Trophoblast cell (in vitro differentiated cells and primary cell): ENCODE measurements around the gene GOLPH3.

Experiments
- DNase-seq, 2 donors: peaks; one replicate each; pipeline ENCODE4 v3.0.0-alpha.2; 2016
- H2AFZ ChIP-seq: 2 replicates; pipeline ENCODE4 v1.6.1; 2013; ENCODE audit warnings: low read length, moderate library complexity, mild to moderate bottlenecking; ENCODE audit not compliant: insufficient read depth, poor library complexity
- H2AK5ac ChIP-seq: 2 replicates; pipeline ENCODE4 v1.6.1; 2013; ENCODE audit warnings: mild to moderate bottlenecking, low read length
- H2BK120ac ChIP-seq: 2 replicates; pipeline ENCODE4 v1.6.1; 2013; ENCODE audit warnings: low read length, mild to moderate bottlenecking, moderate library complexity; ENCODE audit not compliant: insufficient read depth, poor library complexity
- H2BK12ac ChIP-seq: 2 replicates; pipeline ENCODE4 v1.6.1; 2013; ENCODE audit warnings: mild to moderate bottlenecking, low read length, moderate library complexity
- H2BK5ac ChIP-seq: 2 replicates; pipeline ENCODE4 v1.6.1; 2013; ENCODE audit warnings: low read length, low read depth, moderate library complexity, mild to moderate bottlenecking; ENCODE audit not compliant: poor library complexity
- H3K14ac ChIP-seq: 2 replicates; pipeline ENCODE4 v1.6.1; 2013; ENCODE audit warnings: mild to moderate bottlenecking, low read length
- H3K18ac ChIP-seq: 2 replicates; pipeline ENCODE4 v1.6.1; 2013; ENCODE audit warnings: mild to moderate bottlenecking, low read length
- H3K23ac ChIP-seq: 2 replicates; pipeline ENCODE4 v1.6.1; 2013; ENCODE audit warnings: low read length
- H3K27ac ChIP-seq: 2 replicates; pipeline ENCODE4 v1.5.1; 2013; ENCODE audit warnings: low read depth, mild to moderate bottlenecking, inconsistent platforms, low read length, moderate library complexity
- H3K27me3 ChIP-seq: 2 replicates; pipeline ENCODE4 v1.6.1; 2013; ENCODE audit warnings: inconsistent platforms, mild to moderate bottlenecking, low read length, moderate library complexity; ENCODE audit not compliant: insufficient read depth
- H3K36me3 ChIP-seq, 2 experiments: 1 replicate in 1 of 2; 2 replicates in 1 of 2; pipeline ENCODE4 v1.6.1; 2013; ENCODE audit warnings: low read length in 2 of 2, mild to moderate bottlenecking in 2 of 2, moderate library complexity in 1 of 2; ENCODE audit not compliant: insufficient read depth in 2 of 2, control insufficient read depth in 1 of 2
- H3K4ac ChIP-seq: 2 replicates; pipeline ENCODE4 v1.6.1; 2013; ENCODE audit warnings: low read depth, mild to moderate bottlenecking, low read length, moderate library complexity
- H3K4me1 ChIP-seq, 2 experiments: 1 replicate in 1 of 2; 2 replicates in 1 of 2; pipeline ENCODE4 v1.6.1; 2013; ENCODE audit warnings: low read length in 2 of 2, mild to moderate bottlenecking in 2 of 2, moderate library complexity in 1 of 2; ENCODE audit not compliant: insufficient read depth in 2 of 2, control insufficient read depth in 1 of 2
- H3K4me2 ChIP-seq: 2 replicates; pipeline ENCODE4 v1.6.1; 2013; ENCODE audit warnings: inconsistent platforms, mild to moderate bottlenecking, low read length, moderate library complexity
- H3K4me3 ChIP-seq: 2 replicates; pipeline ENCODE4 v1.5.1; 2013; ENCODE audit warnings: mild to moderate bottlenecking, low read depth, low read length, inconsistent platforms
- H3K79me1 ChIP-seq: one replicate; pipeline ENCODE4 v1.6.1; 2013; ENCODE audit warnings: low read length
- H3K79me2 ChIP-seq: 2 replicates; pipeline ENCODE4 v1.6.1; 2013; ENCODE audit warnings: low read length, mild to moderate bottlenecking; ENCODE audit not compliant: control insufficient read depth, insufficient read depth, poor library complexity
- H3K9ac ChIP-seq: 2 replicates; pipeline ENCODE4 v1.6.1; 2013; ENCODE audit warnings: mild to moderate bottlenecking, low read length
- H3K9me3 ChIP-seq: 2 replicates; pipeline ENCODE4 v1.6.1; 2013; ENCODE audit warnings: low read depth, mild to moderate bottlenecking, control low read depth, inconsistent platforms, low read length; ENCODE audit not compliant: insufficient read depth
- H4K12ac ChIP-seq: 2 replicates; pipeline ENCODE4 v1.6.1; 2013; ENCODE audit warnings: low read depth, mild to moderate bottlenecking, low read length, moderate library complexity
- H4K8ac ChIP-seq: 2 replicates; pipeline ENCODE4 v1.6.1; 2013; ENCODE audit warnings: low read depth, mild to moderate bottlenecking, low read length, moderate library complexity
- H4K91ac ChIP-seq: one replicate; pipeline ENCODE4 v1.6.1; 2013; ENCODE audit warnings: low read depth, mild to moderate bottlenecking, low read length, moderate library complexity
- WGBS: extraction: QIAGEN DNeasy Blood & Tissue Kit; methylation state at CpG from one replicate; pipeline ENCODE4 v1.1.7; 2013; ENCODE audit warnings: missing lambda C conversion rate; ENCODE audit not compliant: insufficient read length, insufficient coverage; ENCODE audit errors: extremely low coverage; 5-methylcytosine and 5-hydroxymethylcytosine counted together

Gene GOLPH3

DNA sequence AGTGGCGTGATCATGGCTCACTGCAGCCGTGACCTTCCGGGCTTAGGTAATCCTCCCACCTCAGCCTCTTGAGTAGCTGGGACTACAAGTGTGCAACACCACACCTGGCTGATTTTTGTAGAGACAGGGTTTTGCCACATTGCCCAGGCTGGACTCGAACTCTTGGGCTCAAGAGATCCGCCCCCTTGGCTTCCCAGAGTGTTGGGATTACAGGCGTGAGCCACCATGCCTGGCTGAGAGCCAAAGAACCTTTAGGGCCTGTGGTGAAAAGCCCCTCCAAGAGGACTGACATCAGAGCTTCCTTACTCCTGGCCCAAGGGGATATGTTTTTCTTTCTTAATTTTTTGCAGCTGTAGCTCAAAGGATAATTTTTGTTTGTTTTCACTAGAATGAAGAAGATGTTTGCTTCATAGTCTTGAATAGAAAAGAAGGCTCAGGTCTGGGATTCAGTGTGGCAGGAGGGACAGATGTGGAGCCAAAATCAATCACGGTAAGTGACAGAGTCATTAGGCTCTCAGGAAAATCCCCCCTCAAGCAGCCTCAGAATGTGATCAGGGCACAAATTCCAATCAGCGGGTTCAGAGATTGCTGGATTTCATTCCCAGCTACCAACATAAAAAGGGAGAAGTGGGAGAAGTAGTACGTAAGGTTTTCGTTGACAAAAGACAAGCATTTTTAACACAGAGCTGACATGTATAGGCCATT lies 77.1 kb downstream of the GOLPH3 start:
- Histone ChIP-seq H4K91ac (no peak overlapping the region), H3K9me3 (no peaks in the 10 kb centered on the region), H3K18ac (no peak overlapping the region), H2AK5ac (no peak overlapping the region), H3K36me3 (peaks cover 30 to 40% of the 10 kb centered on the region in 2 experiments), H2BK5ac (no peak overlapping the region), H3K23ac (no peak overlapping the region), H2BK12ac (no peak overlapping the region), H3K79me2 (no peaks in the 10 kb centered on the region), H3K4me3 (no peak overlapping the region), H3K27ac (no peak overlapping the region), H4K8ac (no peak overlapping the region), H3K4ac (no peak overlapping the region), H4K12ac (no peak overlapping the region), H3K14ac (no peak overlapping the region), H2BK120ac (no peak overlapping the region), H3K4me2 (no peak overlapping the region), H3K79me1 (no peaks in the 10 kb centered on the region), H3K9ac (no peak overlapping the region), H2AFZ (no peak overlapping the region), H3K27me3 (no peaks in the 10 kb centered on the region), H3K4me1 (peaks cover 3 to 7% of the 10 kb centered on the region in 2 experiments)
- WGBS: no CpG with 5 or more reads among the region's 10 CpGs
- DNase-seq: no peak

DNA sequence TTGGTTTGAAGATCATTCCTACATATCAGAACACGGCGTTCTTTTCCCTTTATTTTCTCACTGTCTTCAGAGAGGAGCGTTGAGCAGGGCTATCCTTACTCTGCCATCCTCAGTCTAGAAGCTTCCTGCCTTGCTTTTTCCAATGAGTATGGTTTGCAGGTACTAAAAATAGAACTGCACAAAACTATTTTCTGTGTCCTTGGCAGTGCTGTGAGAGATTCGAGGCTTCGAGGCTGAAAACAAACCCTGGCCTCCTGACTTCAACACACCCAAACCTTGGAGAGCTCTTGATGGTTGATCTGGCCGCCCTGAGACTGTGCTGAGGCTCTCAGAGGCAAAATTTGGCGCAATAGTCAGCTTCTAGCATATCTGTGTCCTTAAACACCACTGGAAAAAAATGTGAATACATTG lies 78.9 kb downstream of the GOLPH3 start:
- Histone ChIP-seq H3K79me2 (no peaks in the 10 kb centered on the region), H3K27ac (no peak overlapping the region), H3K9ac (no peak overlapping the region), H3K14ac (no peak overlapping the region), H4K91ac (no peak overlapping the region), H2BK120ac (no peak overlapping the region), H3K4ac (no peak overlapping the region), H4K8ac (no peak overlapping the region), H2AK5ac (no peak overlapping the region), H3K9me3 (no peaks in the 10 kb centered on the region), H3K4me2 (no peak overlapping the region), H3K27me3 (no peaks in the 10 kb centered on the region), H2BK5ac (no peak overlapping the region), H2BK12ac (no peak overlapping the region), H3K4me1 (peaks cover 3 to 7% of the 10 kb centered on the region in 2 experiments), H2AFZ (no peak overlapping the region), H3K4me3 (no peak overlapping the region), H3K18ac (no peak overlapping the region), H3K79me1 (no peaks in the 10 kb centered on the region), H3K23ac (no peak overlapping the region), H3K36me3 (peaks cover 21 to 29% of the 10 kb centered on the region in 2 experiments), H4K12ac (no peak overlapping the region)
- WGBS: no CpG with 5 or more reads among the region's 7 CpGs
- peak; percentile 27 to 74 for DNase-seq

DNA sequence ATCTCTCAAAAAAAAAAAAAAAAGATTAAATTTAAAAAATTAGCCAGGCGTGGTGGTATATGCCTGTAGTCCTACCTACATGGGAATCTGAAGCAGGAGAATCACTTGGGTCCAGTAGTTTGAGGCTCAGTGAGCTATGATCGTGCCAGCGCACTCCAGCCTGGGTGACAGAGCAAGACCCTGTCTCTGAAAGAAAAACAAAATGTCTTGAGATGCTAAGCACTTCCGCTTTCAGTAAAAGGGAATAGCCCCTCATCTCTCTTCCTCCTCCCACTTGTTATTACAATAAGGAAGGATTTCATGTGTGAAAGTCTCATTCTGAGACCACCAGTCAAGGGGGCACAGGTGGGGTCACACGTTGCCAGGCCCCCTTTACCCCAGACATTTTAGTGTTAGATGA lies 79.4 kb downstream of the GOLPH3 start:
- H3K14ac ChIP-seq: no peak overlapping the region
- no peak overlapping the region for H2AK5ac ChIP-seq
- no peak overlapping the region for H2BK12ac ChIP-seq
- H3K4me3 ChIP-seq: no peak overlapping the region
- no peaks in the 10 kb centered on the region for H3K79me1 ChIP-seq
- no peak for DNase-seq
- H3K27me3 ChIP-seq: no peaks in the 10 kb centered on the region
- no peak overlapping the region for H2AFZ ChIP-seq
- H3K79me2 ChIP-seq: no peaks in the 10 kb centered on the region
- no peak overlapping the region for H3K18ac ChIP-seq
- H3K4me2 ChIP-seq: no peak overlapping the region
- H4K91ac ChIP-seq: no peak overlapping the region
- no CpG with 5 or more reads among the region's 5 CpGs for WGBS
- no peak overlapping the region for H3K4ac ChIP-seq
- H4K8ac ChIP-seq: no peak overlapping the region
- H4K12ac ChIP-seq: no peak overlapping the region
- peaks cover 16 to 23% of the 10 kb centered on the region in 2 experiments for H3K36me3 ChIP-seq
- no peak overlapping the region for H3K9ac ChIP-seq
- H2BK5ac ChIP-seq: no peak overlapping the region
- no peaks in the 10 kb centered on the region for H3K9me3 ChIP-seq
- H3K4me1 ChIP-seq: peaks cover 0 to 2% of the 10 kb centered on the region in 2 experiments
- no peak overlapping the region for H3K27ac ChIP-seq
- H2BK120ac ChIP-seq: no peak overlapping the region
- no peak overlapping the region for H3K23ac ChIP-seq

DNA sequence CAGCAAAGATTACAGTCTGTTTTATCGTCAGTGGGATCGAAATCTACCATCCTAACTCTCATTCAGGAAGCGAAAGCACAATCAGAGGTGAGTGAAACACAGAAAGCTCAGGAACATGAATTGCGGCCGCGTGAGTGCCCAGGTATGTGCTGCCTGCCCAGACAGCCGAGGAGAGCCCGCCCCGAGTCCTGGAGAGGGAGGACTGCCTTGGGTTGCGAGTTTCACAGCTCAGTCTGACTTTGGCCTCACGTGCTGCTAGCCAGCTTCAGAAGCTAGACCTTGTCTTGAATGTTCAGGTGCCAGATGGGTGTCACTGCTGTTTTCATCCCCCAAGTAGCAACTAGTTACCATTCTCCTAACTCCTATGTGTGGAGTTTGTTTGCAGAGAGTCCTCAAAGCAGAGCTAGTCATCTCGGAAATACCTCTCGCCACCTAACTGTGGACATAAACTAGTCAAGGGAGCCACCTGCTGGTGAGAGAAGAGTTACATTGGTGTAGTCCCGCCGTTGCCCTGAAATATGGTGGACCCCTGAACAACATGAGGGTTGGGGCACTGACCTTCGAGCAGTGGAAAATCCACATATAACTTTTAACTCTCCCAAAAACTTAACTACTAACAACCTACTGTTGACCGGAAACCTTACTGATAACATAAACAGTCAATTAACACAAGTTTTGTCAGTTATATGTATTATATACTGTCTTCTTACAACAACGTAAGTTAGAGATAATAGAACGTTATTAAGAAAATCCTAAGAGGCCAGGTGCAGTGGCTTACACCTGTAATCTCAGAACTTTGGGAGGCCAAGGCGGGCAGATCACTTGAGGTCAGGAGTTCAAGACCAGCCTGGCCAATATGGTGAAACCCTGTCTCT lies 80.9 kb downstream of the GOLPH3 start:
- peak overlapping the region; percentile 22 for H4K12ac ChIP-seq
- H3K27me3 ChIP-seq: no peaks in the 10 kb centered on the region
- WGBS: no CpG with 5 or more reads among the region's 20 CpGs
- DNase-seq: peak; percentile 56 to 79
- H3K79me1 ChIP-seq: no peaks in the 10 kb centered on the region
- no peak overlapping the region for H3K27ac ChIP-seq
- no peak overlapping the region for H4K91ac ChIP-seq
- H3K36me3 ChIP-seq: peaks cover 12 to 19% of the 10 kb centered on the region in 2 experiments
- H3K9me3 ChIP-seq: no peaks in the 10 kb centered on the region
- no peak overlapping the region for H2AK5ac ChIP-seq
- H2BK12ac ChIP-seq: no peak overlapping the region
- no peak overlapping the region for H2AFZ ChIP-seq
- no peak overlapping the region for H3K4me2 ChIP-seq
- no peaks in the 10 kb centered on the region for H3K79me2 ChIP-seq
- no peak overlapping the region for H3K18ac ChIP-seq
- no peak overlapping the region for H3K23ac ChIP-seq
- H3K4me1 ChIP-seq: peaks cover 0 to 2% of the 10 kb centered on the region in 2 experiments
- no peak overlapping the region for H2BK5ac ChIP-seq
- H2BK120ac ChIP-seq: no peak overlapping the region
- no peak overlapping the region for H4K8ac ChIP-seq
- H3K9ac ChIP-seq: no peak overlapping the region
- no peak overlapping the region for H3K14ac ChIP-seq
- H3K4me3 ChIP-seq: no peak overlapping the region
- H3K4ac ChIP-seq: no peak overlapping the region
